Transverse colon (tissue), 4 donors: Measurements from ENCODE around the gene EPHB4. TPM values are rescaled to one million over a fixed set of nuclear protein-coding genes. Genes with fewer than 3 reads are reported as not detected.

Experiments
- DNase-seq: peaks from one replicate; pipeline ENCODE4 v3.0.0-alpha.2; 2019
- H3K27ac ChIP-seq, 4 donors: fragments of 200-600 bp; sonication (generic); 2 replicates each; pipeline ENCODE4 v1.5.1; 2016 to 2018; ENCODE audit warnings: inconsistent platforms in 4 of 4
- H3K27me3 ChIP-seq: fragments of 200-600 bp; sonication (generic); 2 replicates; pipeline ENCODE4 v1.5.1; 2017; ENCODE audit warnings: inconsistent platforms
- H3K36me3 ChIP-seq, 4 donors: fragments of 200-600 bp; sonication (generic); 2 replicates each; pipeline ENCODE4 v1.5.1; 2017 to 2019; ENCODE audit warnings: inconsistent platforms in 4 of 4
- H3K4me1 ChIP-seq, 4 donors: fragments of 200-600 bp; sonication (generic); 2 replicates each; pipeline ENCODE4 v1.5.1; 2017 to 2020; ENCODE audit warnings: inconsistent platforms in 4 of 4
- H3K4me3 ChIP-seq, 4 donors: fragments of 200-600 bp; sonication (generic); 1 replicate in 1 of 4; 2 replicates in 3 of 4; pipeline versions ENCODE4 v1.5.1 to v1.6.1; 2017 to 2019; ENCODE audit warnings: inconsistent platforms in 4 of 4
- H3K9me3 ChIP-seq, 2 donors: fragments of 200-600 bp; sonication (generic); 2 replicates each; pipeline ENCODE4 v1.5.1; 2017 to 2019; ENCODE audit warnings: inconsistent platforms in 2 of 2
- EP300 ChIP-seq: sonication (generic); formaldehyde crosslinking; IDR thresholded peaks from one replicate; pipeline ENCODE4 v1.6.1; 2017; ENCODE audit warnings: antibody characterized with exemption, low read depth
- POLR2A ChIP-seq: fragments of 450-650 bp; IDR thresholded peaks from one replicate; pipeline ENCODE4 v1.6.1; 2016; ENCODE audit warnings: antibody characterized with exemption, mild to moderate bottlenecking, moderate library complexity
- POLR2AphosphoS5 ChIP-seq, 3 donors: sonication (generic); formaldehyde crosslinking; IDR thresholded peaks; one replicate each; pipeline ENCODE4 v1.6.1; 2016; ENCODE audit warnings: antibody characterized with exemption in 3 of 3
- WGBS, 2 donors: methylation state at CpG; one replicate each; pipeline ENCODE4 v1.1.5; 2018; ENCODE audit warnings: low coverage in 1 of 2; 5-methylcytosine and 5-hydroxymethylcytosine counted together
- in situ Hi-C, 4 donors: fragments of 200-750 bp; cut with MboI; loops; one replicate each; pipeline versions ENCODE4 v1.15.0 to v1.15.1; 2017; ENCODE audit warnings: low sequenced_read_pairs in 3 of 4, low pct_ligation_motif_present in 1 of 4, low pct_unique_long_range_greater_than_20kb in 1 of 4
- intact Hi-C: fragments of 100-400 bp; cut with DNase I; formaldehyde crosslinking; loops from one replicate; pipeline ENCODE4 v1.15.1; 2023; ENCODE audit warnings: low total_unique reads
- small RNA-seq, 4 donors: library from RNA; depleted of rRNA; stranded (forward); fragments of <200 nt; gene quantifications; one replicate each; pipeline ENCODE3, GENCODE V24; 2016
- total RNA-seq, 4 donors: library from RNA; depleted of rRNA; stranded (reverse); fragments of >200 nt; gene quantifications; one replicate each; pipeline ENCODE4 v1.1.0, GENCODE V29; 2016

EPHB4 gene
- total RNA-seq, 4 donors from 2014 or later, result 23.2 to 95.5 (median 43.5) TPM

DNA sequence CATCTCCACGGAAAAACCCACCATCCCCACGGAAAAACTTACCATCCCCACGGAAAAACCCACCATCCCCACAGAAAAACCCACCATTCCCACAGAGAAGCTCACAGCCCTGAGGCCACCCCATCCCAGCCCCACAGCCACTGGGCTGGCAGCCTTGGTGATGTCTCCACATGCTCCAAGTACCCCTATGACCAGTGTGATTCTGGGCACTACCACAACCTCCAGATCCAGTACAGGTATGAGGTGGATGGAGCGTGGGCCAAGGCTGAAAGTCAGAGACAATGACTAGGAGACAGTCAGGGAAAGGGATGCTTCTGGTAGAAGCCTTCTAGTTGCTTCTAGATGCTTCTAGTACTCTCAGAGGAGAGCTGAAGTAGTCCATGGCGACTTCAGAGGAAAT, 74.3 kb downstream of the EPHB4 start:
- Histone ChIP-seq H3K4me3 (no peak overlapping the region), H3K27me3 (peaks cover 33% of the 10 kb centered on the region), H3K4me1 (no peaks in the 10 kb centered on the region), H3K9me3 (no peaks in the 10 kb centered on the region), H3K36me3 (no peaks in the 10 kb centered on the region), H3K27ac (no peak overlapping the region)
- TF ChIP-seq POLR2AphosphoS5 (IDR thresholded peaks at IDR 0.05) (no peak), POLR2A (no peak), EP300 (no peak)
- in situ Hi-C loops (no loop called here), intact Hi-C loops (no loop called here)
- DNase-seq, result no peak
- WGBS, 2 donors, result 76 to 80% methylated on average over 3 to 5 of the region's 5 CpGs

Small RNA genes lying within 50 kb of the gene (small RNA-seq; reads per million reads assigned to genes)
- gene RN7SL750P, result 0 reads per million in 4 donors

Other genes with a start within 250 kb of the EPHB4 start
- gene LRCH4, start 241.4 kb downstream of the EPHB4 start, total RNA-seq, result 100 to 1,000 TPM; 115 to 508 (median 151) TPM
- gene FBXO24, start 241.2 kb downstream of the EPHB4 start, total RNA-seq, result under 1 TPM in 2 of 4 donors, not detected in 2; 0.14 to 0.79 TPM
- gene PCOLCE, start 225.2 kb downstream of the EPHB4 start, total RNA-seq, result 10 to 100 TPM in 2 of 4 donors, 1 to 10 TPM in 2; 5.6 to 46.2 (median 11.7) TPM
- gene MOSPD3, start 215.0 kb downstream of the EPHB4 start, total RNA-seq, result 10 to 100 TPM; 13.5 to 39.6 (median 18.4) TPM
- under 1 TPM in 3 of 4 donors, not detected in 1; 0.60 to 0.68 (median 0.64) TPM for gene TFR2, start 186.0 kb downstream of the EPHB4 start, total RNA-seq
- gene ACTL6B, start 171.1 kb downstream of the EPHB4 start, total RNA-seq, result not detected
- gene GNB2, start 153.8 kb downstream of the EPHB4 start, total RNA-seq, result 100 to 1,000 TPM; 192 to 301 (median 246) TPM
- gene GIGYF1, start 133.3 kb downstream of the EPHB4 start, total RNA-seq, result 100 to 1,000 TPM in 1 of 4 donors, 10 to 100 TPM in 3; 25.4 to 104 (median 51.8) TPM
- gene POP7, start 121.4 kb downstream of the EPHB4 start, total RNA-seq, result 10 to 100 TPM; 10.7 to 58.7 (median 34.1) TPM
- not detected for gene EPO, start 107.1 kb downstream of the EPHB4 start, total RNA-seq
- gene ZAN, start 93.9 kb downstream of the EPHB4 start, total RNA-seq, result not detected
- 10 to 100 TPM; 21.0 to 46.2 (median 23.1) TPM for gene SLC12A9, start 25.2 kb upstream of the EPHB4 start, total RNA-seq
- gene TRIP6, start 39.9 kb upstream of the EPHB4 start, total RNA-seq, result 10 to 100 TPM; 10.9 to 24.3 (median 21.2) TPM
- gene SRRT, start 47.6 kb upstream of the EPHB4 start, total RNA-seq, result 100 to 1,000 TPM in 2 of 4 donors, 10 to 100 TPM in 2; 64.6 to 217 (median 103) TPM
- 10 to 100 TPM in 1 of 4 donors, 1 to 10 TPM in 2, not detected in 1; 1.3 to 19.1 (median 3.7) TPM for gene UFSP1, start 62.2 kb upstream of the EPHB4 start, total RNA-seq
- 10 to 100 TPM in 3 of 4 donors, 1 to 10 TPM in 1; 3.8 to 29.9 (median 14.3) TPM for gene ACHE, start 68.4 kb upstream of the EPHB4 start, total RNA-seq
- gene MUC3A, start 122.0 kb upstream of the EPHB4 start, total RNA-seq, result 100 to 1,000 TPM in 1 of 4 donors, 10 to 100 TPM in 3; 11.7 to 233 (median 64.7) TPM
- 1,000 to 10,000 TPM in 1 of 4 donors, 100 to 1,000 TPM in 2, 10 to 100 TPM in 1; 90.2 to 2,095 (median 445) TPM for gene MUC12, start 142.0 kb upstream of the EPHB4 start, total RNA-seq
- gene MUC17, start 192.6 kb upstream of the EPHB4 start, total RNA-seq, result 100 to 1,000 TPM in 1 of 4 donors, 10 to 100 TPM in 2, under 1 TPM in 1; 0.80 to 102 (median 20.0) TPM